Liver (tissue), 3 donors: ENCODE results near the gene CGB7.

Experiments
- GABPA ChIP-seq, 2 donors: IDR thresholded peaks in 1 of 2; conservative IDR thresholded peaks in 1 of 2; 2 replicates each; pipeline ENCODE4 v1.6.1; 2016; ENCODE audit warnings: antibody characterized with exemption in 2 of 2, mild to moderate bottlenecking in 1 of 2, moderate library complexity in 1 of 2
- SP1 ChIP-seq: IDR thresholded peaks from 2 replicates; pipeline ENCODE4 v1.6.1; 2018; ENCODE audit warnings: antibody characterized with exemption, mild to moderate bottlenecking
- TF ChIP-seq, protein P1 (sequence below): fragments of 150-350 bp; IDR thresholded peaks from 2 replicates; pipeline ENCODE4 v1.5.1; 2017; ENCODE audit warnings: improper control_type of control experiment, low read depth, low read length; ENCODE audit not compliant: missing input control
- donor health status: healthy.
- donor health status: healthy.

DNA sequence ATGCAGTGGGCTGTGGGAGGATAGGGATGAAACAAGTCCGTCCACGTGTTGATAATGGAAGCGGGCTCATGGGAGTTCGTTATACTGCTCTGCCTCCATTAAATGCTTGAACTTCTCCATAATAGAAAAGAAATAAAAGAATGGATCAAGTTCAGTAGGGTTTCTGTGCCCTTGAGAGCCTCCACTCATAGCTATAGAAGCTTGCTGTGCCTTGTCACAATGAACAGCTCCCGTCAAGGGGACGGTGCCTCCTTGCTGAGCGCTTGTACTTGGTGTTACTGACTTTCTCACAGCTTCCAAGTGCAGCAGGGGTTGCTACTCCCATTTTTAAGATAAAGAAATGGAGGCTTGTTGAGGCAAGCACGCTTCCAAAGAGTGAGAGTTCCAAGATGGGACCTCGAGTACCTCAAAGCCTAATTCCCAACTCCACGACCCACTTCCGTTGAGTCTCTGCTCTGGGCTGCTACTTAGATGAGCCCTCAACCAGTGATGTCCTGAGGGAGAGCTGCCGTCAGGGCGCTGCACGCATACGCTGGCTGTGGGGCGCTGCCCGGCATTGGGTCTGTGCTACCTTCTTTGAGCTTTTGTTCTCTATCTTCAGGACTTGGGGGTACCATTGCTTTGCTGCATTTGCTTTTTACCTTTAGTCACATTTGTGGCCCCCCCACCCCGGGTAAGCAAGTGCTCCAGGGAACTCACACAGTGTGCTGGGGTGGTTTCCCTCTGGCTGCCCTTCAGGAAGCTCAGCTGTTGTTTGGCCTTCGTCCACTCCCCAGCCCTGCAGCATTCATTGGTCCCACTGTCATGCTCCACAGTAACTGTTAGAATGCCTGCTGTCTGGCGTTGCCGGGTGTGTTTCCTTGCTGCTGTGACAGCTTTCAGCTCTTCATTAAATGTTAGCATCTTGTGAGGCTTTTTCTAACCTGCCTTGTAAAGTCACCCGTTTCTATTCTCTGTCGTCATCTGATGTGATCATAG is 37.2 kb upstream of the CGB7 start:
- TF ChIP-seq, protein P1, sequence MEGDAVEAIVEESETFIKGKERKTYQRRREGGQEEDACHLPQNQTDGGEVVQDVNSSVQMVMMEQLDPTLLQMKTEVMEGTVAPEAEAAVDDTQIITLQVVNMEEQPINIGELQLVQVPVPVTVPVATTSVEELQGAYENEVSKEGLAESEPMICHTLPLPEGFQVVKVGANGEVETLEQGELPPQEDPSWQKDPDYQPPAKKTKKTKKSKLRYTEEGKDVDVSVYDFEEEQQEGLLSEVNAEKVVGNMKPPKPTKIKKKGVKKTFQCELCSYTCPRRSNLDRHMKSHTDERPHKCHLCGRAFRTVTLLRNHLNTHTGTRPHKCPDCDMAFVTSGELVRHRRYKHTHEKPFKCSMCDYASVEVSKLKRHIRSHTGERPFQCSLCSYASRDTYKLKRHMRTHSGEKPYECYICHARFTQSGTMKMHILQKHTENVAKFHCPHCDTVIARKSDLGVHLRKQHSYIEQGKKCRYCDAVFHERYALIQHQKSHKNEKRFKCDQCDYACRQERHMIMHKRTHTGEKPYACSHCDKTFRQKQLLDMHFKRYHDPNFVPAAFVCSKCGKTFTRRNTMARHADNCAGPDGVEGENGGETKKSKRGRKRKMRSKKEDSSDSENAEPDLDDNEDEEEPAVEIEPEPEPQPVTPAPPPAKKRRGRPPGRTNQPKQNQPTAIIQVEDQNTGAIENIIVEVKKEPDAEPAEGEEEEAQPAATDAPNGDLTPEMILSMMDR: no peak
- TF ChIP-seq GABPA (IDR thresholded peaks at IDR 0.05 in 1 of 2, conservative IDR thresholded peaks at IDR 0.05 in 1 of 2): no peak
- no peak for TF ChIP-seq SP1
